HepG2 (cell line): ENCODE measurements around the gene SPATA33. TPM values are rescaled to one million over a fixed set of nuclear protein-coding genes. Genes with fewer than 3 reads are reported as not detected.

Experiments
- CSRNP1 ChIP-seq: sonication (generic); formaldehyde crosslinking; IDR thresholded peaks from 2 replicates; pipeline ENCODE4 v1.8.1; 2023; ENCODE audit warnings: mild to moderate bottlenecking, missing genetic modification reagents
- HNF4A ChIP-seq: sonication (generic); formaldehyde crosslinking; IDR thresholded peaks from 2 replicates; pipeline ENCODE4 v1.4.0; 2020; ENCODE audit warnings: missing genetic modification reagents
- KLF15 ChIP-seq: sonication (generic); formaldehyde crosslinking; IDR thresholded peaks from 2 replicates; pipeline ENCODE4 v1.8.1; 2023; ENCODE audit warnings: borderline replicate concordance, mild to moderate bottlenecking, inconsistent platforms, missing genetic modification reagents, mixed read lengths
- NRL ChIP-seq: sonication (generic); formaldehyde crosslinking; IDR thresholded peaks from 2 replicates; pipeline ENCODE4 v1.5.0; 2020; ENCODE audit warnings: missing genetic modification reagents, mild to moderate bottlenecking, moderate library complexity, borderline replicate concordance
- SMAD1 ChIP-seq: sonication (generic); formaldehyde crosslinking; IDR thresholded peaks from 2 replicates; pipeline ENCODE4 v1.4.0; 2020; ENCODE audit warnings: missing genetic modification reagents, low read depth, mild to moderate bottlenecking, borderline replicate concordance
- SYNCRIP ChIP-seq: fragments of 200-400 bp; formaldehyde crosslinking; IDR thresholded peaks from 2 replicates; pipeline ENCODE4 v1.6.1; 2018; ENCODE audit warnings: mild to moderate bottlenecking, low read depth, low read length; ENCODE audit not compliant: insufficient read depth
- ZFP62 ChIP-seq: sonication (generic); formaldehyde crosslinking; IDR thresholded peaks from 2 replicates; pipeline ENCODE4 v1.4.0; 2020; ENCODE audit warnings: missing genetic modification reagents
- ZFX ChIP-seq: sonication (generic); formaldehyde crosslinking; IDR thresholded peaks from 2 replicates; pipeline ENCODE4 v1.4.0; 2020; ENCODE audit warnings: mild to moderate bottlenecking, low read depth, missing genetic modification reagents, moderate library complexity
- ZNF230 ChIP-seq: sonication (generic); formaldehyde crosslinking; IDR thresholded peaks from 2 replicates; pipeline ENCODE4 v1.4.0; 2020; ENCODE audit warnings: mild to moderate bottlenecking, missing genetic modification reagents
- polyA plus RNA-seq, 8 experiments: library from polyadenylated mRNA; depleted of rRNA in 3 of 8; stranded (reverse) in 7 of 8; unstranded in 1 of 8; fragments of >200 nt; fragmentation: Illumina TruSeq in 4 of 8; extraction: Trizol in 4 of 8; gene quantifications; 2 replicates each; pipeline versions ENCODE4 v1.2.1 to v1.2.3, GENCODE V29; 2011 to 2016; ENCODE audit warnings: low read depth in 4 of 8, missing spikeins in 1 of 8, mixed read lengths in 1 of 8; ENCODE audit not compliant: insufficient read depth in 1 of 8
- total RNA-seq, 5 experiments: library from RNA; depleted of rRNA; stranded (reverse); fragments of >200 nt; fragmentation: Illumina TruSeq; extraction: Trizol; gene quantifications; 2 replicates each; pipeline ENCODE4 v1.2.3, GENCODE V29; 2016; ENCODE audit warnings: low read depth in 1 of 5
- TF ChIP-seq, protein P1 (sequence below), 2 experiments: sonication (generic) in 1 of 2; formaldehyde crosslinking in 1 of 2; IDR thresholded peaks; 2 replicates each; pipeline versions ENCODE4 v1.5.1 to v1.6.1; 2011 to 2020; ENCODE audit warnings: borderline replicate concordance in 1 of 2, low read depth in 1 of 2, low read length in 1 of 2, mild to moderate bottlenecking in 1 of 2, missing genetic modification reagents in 1 of 2, moderate library complexity in 1 of 2
- TF ChIP-seq, protein P2 (sequence below): sonication (generic); formaldehyde crosslinking; IDR thresholded peaks from 2 replicates; pipeline ENCODE4 v1.5.0; 2020; ENCODE audit warnings: mild to moderate bottlenecking, missing genetic modification reagents, borderline replicate concordance
- TF ChIP-seq, protein P3 (sequence below): IDR thresholded peaks from 2 replicates; pipeline ENCODE4 v1.6.1; 2012; ENCODE audit warnings: low read length, improper control_type of control experiment
- TF ChIP-seq, protein P4 (sequence below): sonication (generic); formaldehyde crosslinking; IDR thresholded peaks from 2 replicates; pipeline ENCODE4 v1.5.0; 2020; ENCODE audit warnings: mild to moderate bottlenecking, missing genetic modification reagents

Gene SPATA33
- total and polyA plus RNA-seq, 2 of the 13 experiments (the other 11 are each of a cell fraction or from before 2014, with no cell fraction given), result 5.7 to 11.0 TPM

GRCh38 chr16:89700649-89701424 lies 43.2 kb downstream of the SPATA33 start (continued):
- TF ChIP-seq, protein P1, sequence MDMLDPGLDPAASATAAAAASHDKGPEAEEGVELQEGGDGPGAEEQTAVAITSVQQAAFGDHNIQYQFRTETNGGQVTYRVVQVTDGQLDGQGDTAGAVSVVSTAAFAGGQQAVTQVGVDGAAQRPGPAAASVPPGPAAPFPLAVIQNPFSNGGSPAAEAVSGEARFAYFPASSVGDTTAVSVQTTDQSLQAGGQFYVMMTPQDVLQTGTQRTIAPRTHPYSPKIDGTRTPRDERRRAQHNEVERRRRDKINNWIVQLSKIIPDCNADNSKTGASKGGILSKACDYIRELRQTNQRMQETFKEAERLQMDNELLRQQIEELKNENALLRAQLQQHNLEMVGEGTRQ (IDR thresholded peaks at IDR 0.05; ENCODE audit: low read depth, low read length), result no peak
- TF ChIP-seq, protein P1 (CRISPR knock-in tag; IDR thresholded peaks at IDR 0.05; ENCODE audit: borderline replicate concordance), result no peak
- TF ChIP-seq, protein P2, sequence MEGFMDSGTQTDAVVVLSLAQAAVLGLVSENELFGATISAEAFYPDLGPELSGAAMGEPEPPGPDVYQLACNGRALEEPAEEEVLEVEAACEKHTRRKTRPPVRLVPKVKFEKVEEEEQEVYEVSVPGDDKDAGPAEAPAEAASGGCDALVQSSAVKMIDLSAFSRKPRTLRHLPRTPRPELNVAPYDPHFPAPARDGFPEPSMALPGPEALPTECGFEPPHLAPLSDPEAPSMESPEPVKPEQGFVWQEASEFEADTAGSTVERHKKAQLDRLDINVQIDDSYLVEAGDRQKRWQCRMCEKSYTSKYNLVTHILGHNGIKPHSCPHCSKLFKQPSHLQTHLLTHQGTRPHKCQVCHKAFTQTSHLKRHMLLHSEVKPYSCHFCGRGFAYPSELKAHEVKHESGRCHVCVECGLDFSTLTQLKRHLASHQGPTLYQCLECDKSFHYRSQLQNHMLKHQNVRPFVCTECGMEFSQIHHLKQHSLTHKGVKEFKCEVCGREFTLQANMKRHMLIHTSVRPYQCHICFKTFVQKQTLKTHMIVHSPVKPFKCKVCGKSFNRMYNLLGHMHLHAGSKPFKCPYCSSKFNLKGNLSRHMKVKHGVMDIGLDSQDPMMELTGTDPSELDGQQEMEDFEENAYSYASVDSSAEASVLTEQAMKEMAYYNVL (CRISPR knock-in tag), result peak; percentile 43; the same call in 1 of the 2 replicates
- TF ChIP-seq HNF4A (CRISPR knock-in tag) (peak; percentile 21; the same call in 1 of the 2 replicates), SMAD1 (no peak; the same call in 1 of the 2 replicates), NRL (CRISPR knock-in tag) (peak; percentile 68), KLF15 (CRISPR knock-in tag) (peak; percentile 24; the same call in 1 of the 2 replicates), SYNCRIP (no peak), CSRNP1 (CRISPR knock-in tag) (no peak; the same call in 1 of the 2 replicates), ZFX (CRISPR knock-in tag) (peak; percentile 70), ZFP62 (CRISPR knock-in tag) (0 out of 2 replicates have a peak, but pooled peaks have one; percentile 48), ZNF230 (CRISPR knock-in tag) (peak; percentile 13; the same call in 1 of the 2 replicates)
- TF ChIP-seq, protein P3, sequence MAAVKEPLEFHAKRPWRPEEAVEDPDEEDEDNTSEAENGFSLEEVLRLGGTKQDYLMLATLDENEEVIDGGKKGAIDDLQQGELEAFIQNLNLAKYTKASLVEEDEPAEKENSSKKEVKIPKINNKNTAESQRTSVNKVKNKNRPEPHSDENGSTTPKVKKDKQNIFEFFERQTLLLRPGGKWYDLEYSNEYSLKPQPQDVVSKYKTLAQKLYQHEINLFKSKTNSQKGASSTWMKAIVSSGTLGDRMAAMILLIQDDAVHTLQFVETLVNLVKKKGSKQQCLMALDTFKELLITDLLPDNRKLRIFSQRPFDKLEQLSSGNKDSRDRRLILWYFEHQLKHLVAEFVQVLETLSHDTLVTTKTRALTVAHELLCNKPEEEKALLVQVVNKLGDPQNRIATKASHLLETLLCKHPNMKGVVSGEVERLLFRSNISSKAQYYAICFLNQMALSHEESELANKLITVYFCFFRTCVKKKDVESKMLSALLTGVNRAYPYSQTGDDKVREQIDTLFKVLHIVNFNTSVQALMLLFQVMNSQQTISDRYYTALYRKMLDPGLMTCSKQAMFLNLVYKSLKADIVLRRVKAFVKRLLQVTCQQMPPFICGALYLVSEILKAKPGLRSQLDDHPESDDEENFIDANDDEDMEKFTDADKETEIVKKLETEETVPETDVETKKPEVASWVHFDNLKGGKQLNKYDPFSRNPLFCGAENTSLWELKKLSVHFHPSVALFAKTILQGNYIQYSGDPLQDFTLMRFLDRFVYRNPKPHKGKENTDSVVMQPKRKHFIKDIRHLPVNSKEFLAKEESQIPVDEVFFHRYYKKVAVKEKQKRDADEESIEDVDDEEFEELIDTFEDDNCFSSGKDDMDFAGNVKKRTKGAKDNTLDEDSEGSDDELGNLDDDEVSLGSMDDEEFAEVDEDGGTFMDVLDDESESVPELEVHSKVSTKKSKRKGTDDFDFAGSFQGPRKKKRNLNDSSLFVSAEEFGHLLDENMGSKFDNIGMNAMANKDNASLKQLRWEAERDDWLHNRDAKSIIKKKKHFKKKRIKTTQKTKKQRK, result no peak
- TF ChIP-seq, protein P4, sequence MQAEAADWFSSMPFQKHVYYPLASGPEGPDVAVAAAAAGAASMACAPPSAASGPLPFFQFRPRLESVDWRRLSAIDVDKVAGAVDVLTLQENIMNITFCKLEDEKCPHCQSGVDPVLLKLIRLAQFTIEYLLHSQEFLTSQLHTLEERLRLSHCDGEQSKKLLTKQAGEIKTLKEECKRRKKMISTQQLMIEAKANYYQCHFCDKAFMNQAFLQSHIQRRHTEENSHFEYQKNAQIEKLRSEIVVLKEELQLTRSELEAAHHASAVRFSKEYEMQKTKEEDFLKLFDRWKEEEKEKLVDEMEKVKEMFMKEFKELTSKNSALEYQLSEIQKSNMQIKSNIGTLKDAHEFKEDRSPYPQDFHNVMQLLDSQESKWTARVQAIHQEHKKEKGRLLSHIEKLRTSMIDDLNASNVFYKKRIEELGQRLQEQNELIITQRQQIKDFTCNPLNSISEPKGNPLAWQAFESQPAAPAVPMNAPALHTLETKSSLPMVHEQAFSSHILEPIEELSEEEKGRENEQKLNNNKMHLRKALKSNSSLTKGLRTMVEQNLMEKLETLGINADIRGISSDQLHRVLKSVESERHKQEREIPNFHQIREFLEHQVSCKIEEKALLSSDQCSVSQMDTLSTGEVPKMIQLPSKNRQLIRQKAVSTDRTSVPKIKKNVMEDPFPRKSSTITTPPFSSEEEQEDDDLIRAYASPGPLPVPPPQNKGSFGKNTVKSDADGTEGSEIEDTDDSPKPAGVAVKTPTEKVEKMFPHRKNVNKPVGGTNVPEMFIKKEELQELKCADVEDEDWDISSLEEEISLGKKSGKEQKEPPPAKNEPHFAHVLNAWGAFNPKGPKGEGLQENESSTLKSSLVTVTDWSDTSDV (CRISPR knock-in tag), result 0 out of 2 replicates have a peak, but pooled peaks have one; percentile 93
